Uterus (tissue), 4 donors: ENCODE results near the gene GPLD1. TPM values are rescaled to one million over a fixed set of nuclear protein-coding genes. Genes with fewer than 3 reads are reported as not detected.
"Not testable (repeated sequence)": the region's sequence is repeated elsewhere in the genome, so short reads cannot be mapped to it uniquely, and the experiment has no call there.

Experiments
- DNase-seq, 2 donors: peaks; one replicate each; pipeline ENCODE4 v3.0.0-alpha.2; 2019 to 2020
- H3K27ac ChIP-seq, 2 donors: fragments of 200-600 bp; sonication (generic); 1 replicate in 1 of 2; 2 replicates in 1 of 2; pipeline ENCODE4 v1.5.1; 2016 to 2018
- H3K27me3 ChIP-seq, 2 donors: fragments of 200-600 bp; sonication (generic); one replicate each; pipeline ENCODE4 v1.5.1; 2018 to 2019; ENCODE audit warnings: control low read depth in 1 of 2
- H3K36me3 ChIP-seq, 2 donors: fragments of 200-600 bp; sonication (generic); one replicate each; pipeline ENCODE4 v1.5.1; 2019; ENCODE audit warnings: control low read depth in 1 of 2
- H3K4me1 ChIP-seq, 2 donors: fragments of 200-600 bp; sonication (generic); one replicate each; pipeline ENCODE4 v1.5.1; 2018 to 2019; ENCODE audit warnings: control low read depth in 1 of 2
- H3K4me3 ChIP-seq, 2 donors: fragments of 200-600 bp; sonication (generic); 1 replicate in 1 of 2; 2 replicates in 1 of 2; pipeline ENCODE4 v1.5.1; 2018 to 2019; ENCODE audit warnings: mild to moderate bottlenecking in 1 of 2
- H3K9me3 ChIP-seq, 2 donors: fragments of 200-600 bp; sonication (generic); one replicate each; pipeline ENCODE4 v1.5.1; 2019; ENCODE audit warnings: control low read depth in 1 of 2
- CTCF ChIP-seq, 4 experiments: fragments of 200-600 bp in 2 of 4; fragments of 450-650 bp in 2 of 4; sonication (generic) in 2 of 4; IDR thresholded peaks; one replicate each; pipeline ENCODE4 v1.5.1; 2016 to 2019; ENCODE audit warnings: antibody characterized with exemption in 4 of 4, mild to moderate bottlenecking in 2 of 4, moderate library complexity in 1 of 4
- POLR2A ChIP-seq, 2 donors: fragments of 450-650 bp; IDR thresholded peaks; one replicate each; pipeline ENCODE4 v1.6.1; 2016; ENCODE audit warnings: antibody characterized with exemption in 2 of 2, mild to moderate bottlenecking in 1 of 2, moderate library complexity in 1 of 2
- intact Hi-C: fragments of 100-400 bp; cut with DNase I; formaldehyde crosslinking; loops from one replicate; pipeline ENCODE4 v1.15.1; 2023; ENCODE audit warnings: low total_unique reads
- total RNA-seq, 4 donors: library from RNA; depleted of rRNA in 3 of 4; stranded (reverse); fragments of >200 nt in 3 of 4; gene quantifications; one replicate each; pipeline versions ENCODE4 v1.1.0 to v1.2.4, GENCODE V29; 2014 to 2023
- donor health status: DM: yes; HTN: yes; CAD: no.

Gene GPLD1
- total RNA-seq, 4 donors from 2014 or later: under 0.01 to 6.5 (median 3.7) TPM

DNA sequence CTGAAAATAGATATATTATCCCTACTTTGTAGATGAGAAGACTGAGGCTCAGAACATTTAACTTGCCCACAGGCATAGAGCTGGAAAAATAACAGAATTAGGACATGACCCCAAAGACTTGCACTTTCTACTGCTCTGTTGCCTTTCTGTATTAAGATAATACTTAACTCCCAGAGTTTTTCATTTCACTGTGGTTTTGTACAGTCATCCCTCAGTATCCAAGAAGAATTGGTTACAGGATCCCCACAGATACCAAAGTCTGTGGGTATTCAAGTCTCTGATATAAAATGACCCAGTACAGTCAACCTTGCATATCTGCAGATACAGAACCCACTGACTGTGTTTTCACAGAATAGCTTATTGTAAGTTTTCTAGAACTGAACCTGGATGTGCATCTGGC, 69.9 kb downstream of the GPLD1 start:
- Histone ChIP-seq H3K27me3 (no peaks in the 10 kb centered on the region), H3K9me3 (no peaks in the 10 kb centered on the region), H3K36me3 (peaks cover 0 to 2% of the 10 kb centered on the region in 2 donors), H3K4me1 (no peaks in the 10 kb centered on the region), H3K27ac (no peak overlapping the region), H3K4me3 (no peak overlapping the region)
- no peak for DNase-seq
- intact Hi-C loops: no loop called here
- TF ChIP-seq CTCF (IDR thresholded peaks at IDR 0.05) (no peak), POLR2A (IDR thresholded peaks at IDR 0.05) (no peak)

- no peak for DNase-seq
- Histone ChIP-seq H3K27me3 (no peaks in the 10 kb centered on the region), H3K9me3 (no peaks in the 10 kb centered on the region), H3K27ac (no peak overlapping the region), H3K36me3 (no peaks in the 10 kb centered on the region), H3K4me1 (no peaks in the 10 kb centered on the region), H3K4me3 (no peak overlapping the region)
- intact Hi-C loops: no loop called here
- no peak for TF ChIP-seq POLR2A (IDR thresholded peaks at IDR 0.05)
- TF ChIP-seq CTCF (IDR thresholded peaks at IDR 0.05): no peak
Observed at GRCh38 chr6:24415753-24416152, 73.6 kb downstream of the GPLD1 start.

- H3K36me3 ChIP-seq, intact Hi-C loops, H3K4me1 ChIP-seq, H3K4me3 ChIP-seq, H3K27ac ChIP-seq, H3K27me3 ChIP-seq, DNase-seq, H3K9me3 ChIP-seq: not testable (repeated sequence)
Observed at GRCh38 chr6:24414531-24414930, 74.8 kb downstream of the GPLD1 start.

- Histone ChIP-seq H3K4me3 (no peak overlapping the region), H3K36me3 (peaks cover 0 to 3% of the 10 kb centered on the region in 2 donors), H3K27me3 (no peaks in the 10 kb centered on the region), H3K27ac (no peak overlapping the region), H3K9me3 (no peaks in the 10 kb centered on the region), H3K4me1 (no peaks in the 10 kb centered on the region)
- intact Hi-C loops: no loop called here
- TF ChIP-seq CTCF (IDR thresholded peaks at IDR 0.05) (no peak), POLR2A (IDR thresholded peaks at IDR 0.05) (no peak)
- DNase-seq: no peak
Observed at GRCh38 chr6:24412294-24412693, 77.1 kb downstream of the GPLD1 start.

DNA sequence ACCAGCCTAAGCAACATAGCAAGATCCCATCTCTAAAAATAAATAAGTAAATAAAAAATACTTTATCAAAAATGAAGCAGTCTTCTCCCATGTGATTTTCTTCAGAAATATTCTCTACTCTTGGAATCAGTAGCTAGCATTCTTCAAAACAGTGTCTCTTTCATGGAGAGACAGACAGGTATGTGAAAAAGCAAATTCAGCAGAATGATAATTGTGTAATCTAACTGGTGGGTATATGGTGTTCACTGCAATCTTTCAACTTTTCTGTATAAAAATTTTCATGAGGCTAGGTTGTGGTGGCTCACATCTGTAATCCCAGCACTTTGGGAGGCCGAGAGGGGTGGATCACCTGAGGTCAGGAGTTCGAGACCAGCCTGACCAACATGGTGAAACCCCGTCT, 78.8 kb downstream of the GPLD1 start:
- no peaks in the 10 kb centered on the region for H3K4me1 ChIP-seq
- no peaks in the 10 kb centered on the region for H3K9me3 ChIP-seq
- DNase-seq: no peak
- H3K36me3 ChIP-seq: peaks cover 0 to 3% of the 10 kb centered on the region in 2 donors
- no peak overlapping the region for H3K4me3 ChIP-seq
- intact Hi-C loops: no loop called here
- H3K27ac ChIP-seq: no peak overlapping the region
- no peaks in the 10 kb centered on the region for H3K27me3 ChIP-seq
- TF ChIP-seq CTCF (IDR thresholded peaks at IDR 0.05) (no peak), POLR2A (IDR thresholded peaks at IDR 0.05) (no peak)

- Histone ChIP-seq H3K9me3 (no peaks in the 10 kb centered on the region), H3K27me3 (no peaks in the 10 kb centered on the region), H3K27ac (no peak overlapping the region), H3K4me3 (no peak overlapping the region), H3K4me1 (no peaks in the 10 kb centered on the region), H3K36me3 (peaks cover 0 to 3% of the 10 kb centered on the region in 2 donors)
- DNase-seq: no peak
- TF ChIP-seq POLR2A (IDR thresholded peaks at IDR 0.05): no peak
- no peak for TF ChIP-seq CTCF (IDR thresholded peaks at IDR 0.05)
- intact Hi-C loops: no loop called here
Observed at GRCh38 chr6:24408719-24409410, 80.5 kb downstream of the GPLD1 start.
